GM19452 (cell line): ENCODE results near the gene FAM169A.
"Not testable (repeated sequence)": the region's sequence is repeated elsewhere in the genome, so short reads cannot be mapped to it uniquely, and the experiment has no call there.

ENCODE experiments used
- ATAC-seq: cut with Tn5 transposase; IDR thresholded peaks from one replicate; pipeline ENCODE4 v1.9.1; 2021; ENCODE audit not compliant: unreplicated experiment

Gene FAM169A

DNA sequence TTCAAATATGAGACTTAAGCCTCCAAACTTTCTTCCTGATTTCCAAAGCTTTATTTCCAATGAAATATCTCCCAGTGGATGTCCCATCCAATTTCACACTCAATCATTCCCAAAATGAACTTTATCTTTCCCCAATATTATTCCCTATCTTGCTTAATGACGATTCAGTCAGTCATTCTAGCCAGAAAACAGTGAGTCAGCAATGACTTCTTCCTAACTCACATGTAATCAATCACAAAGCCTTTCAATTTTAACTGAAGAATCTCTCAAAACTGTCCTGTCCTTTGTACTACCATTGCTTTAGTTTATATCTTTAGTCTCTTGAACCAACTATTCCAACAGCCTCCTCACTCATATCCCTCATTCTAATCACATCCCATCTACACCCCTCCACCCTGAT, 64.2 kb downstream of the FAM169A start:
- no peak for ATAC-seq

DNA sequence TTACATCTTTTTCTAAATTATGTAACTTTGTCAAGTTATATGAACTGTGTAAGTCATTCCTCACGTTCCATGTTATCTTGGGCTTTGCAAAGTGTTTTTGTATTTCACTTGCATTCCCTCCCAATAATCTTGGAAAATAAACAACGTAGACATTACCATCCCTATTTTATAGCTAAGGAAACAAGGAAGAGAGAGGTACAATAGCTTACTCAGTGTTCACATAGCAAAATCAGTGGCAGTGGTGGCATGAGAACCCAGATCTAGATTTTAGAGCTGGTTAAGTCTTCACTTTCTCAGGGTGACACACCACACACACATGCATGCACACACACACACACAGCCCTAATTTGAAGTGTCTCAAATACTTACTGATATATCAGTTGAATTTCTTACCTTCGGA, 65.0 kb downstream of the FAM169A start:
- no peak for ATAC-seq

DNA sequence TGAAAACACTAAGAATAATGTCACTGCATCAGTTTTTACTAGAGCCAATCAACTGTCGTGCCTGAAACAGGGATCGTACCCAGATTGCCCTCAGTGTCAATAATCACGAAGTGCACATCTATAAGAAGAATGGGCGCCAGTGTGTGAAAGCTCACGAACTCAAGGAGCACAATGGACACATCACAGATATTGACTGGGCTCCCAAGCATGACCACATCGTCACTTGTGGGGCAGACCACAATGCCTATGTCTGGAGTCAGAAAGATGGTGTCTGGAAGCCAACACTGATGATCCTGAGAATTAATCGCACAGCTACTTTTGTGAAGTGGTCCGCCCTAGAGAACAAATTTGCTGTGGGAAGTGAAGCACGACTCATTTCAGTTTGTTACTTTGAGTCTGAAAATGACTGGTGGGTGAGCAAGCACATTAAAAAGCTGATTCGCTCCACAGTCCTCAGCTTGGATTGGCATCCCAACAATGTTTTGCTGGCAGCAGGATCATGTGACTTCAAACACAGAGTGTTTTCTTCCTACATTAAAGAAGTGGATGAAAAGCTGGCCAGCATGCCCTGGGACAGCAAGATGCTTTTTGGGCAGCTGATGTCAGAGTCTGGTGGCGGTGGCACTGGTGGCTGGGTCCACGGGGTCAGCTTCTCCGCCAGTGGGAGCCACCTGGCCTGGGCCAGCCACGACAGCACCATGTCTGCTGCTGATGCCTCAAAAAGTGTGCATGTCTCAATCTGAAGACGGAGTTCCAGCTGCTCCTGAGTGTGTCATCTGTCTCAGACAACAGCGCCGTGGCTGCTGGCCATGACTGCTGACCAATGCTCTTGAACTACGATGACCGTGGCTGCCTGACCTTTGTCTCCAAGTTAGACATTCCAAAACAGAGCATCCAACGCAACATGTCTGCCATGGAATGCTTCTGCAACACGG, 66.9 kb downstream of the FAM169A start:
- no peak for ATAC-seq

GRCh38 chr5:74791669-74792068, 74.5 kb downstream of the FAM169A start:
- ATAC-seq: not testable (repeated sequence)

- no peak for ATAC-seq
Observed at GRCh38 chr5:74787424-74787823, 78.8 kb downstream of the FAM169A start.

- ATAC-seq: no peak
Observed at GRCh38 chr5:74786851-74787250, 79.3 kb downstream of the FAM169A start.

- ATAC-seq: no peak
Observed at GRCh38 chr5:74778609-74779008, 87.6 kb downstream of the FAM169A start.

GRCh38 chr5:74772359-74772758, 93.8 kb downstream of the FAM169A start:
- ATAC-seq: no peak

DNA sequence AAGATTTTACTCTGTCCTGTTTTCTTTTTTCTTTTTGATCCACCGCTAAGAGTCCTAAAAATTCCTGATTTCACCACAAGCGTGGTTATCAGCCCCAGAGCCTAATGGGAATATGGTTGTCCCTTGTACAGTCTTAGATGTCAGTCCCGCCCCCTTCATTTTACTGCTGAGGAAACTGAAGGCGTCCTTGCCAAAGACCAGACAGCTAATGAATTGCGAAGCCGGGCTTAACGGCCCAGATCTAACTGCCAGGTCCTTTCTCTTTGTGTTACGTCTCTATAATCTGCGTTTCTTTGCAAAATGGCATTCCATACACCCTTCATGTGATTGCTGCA, 98.6 kb downstream of the FAM169A start:
- ATAC-seq: peak; percentile 23

DNA sequence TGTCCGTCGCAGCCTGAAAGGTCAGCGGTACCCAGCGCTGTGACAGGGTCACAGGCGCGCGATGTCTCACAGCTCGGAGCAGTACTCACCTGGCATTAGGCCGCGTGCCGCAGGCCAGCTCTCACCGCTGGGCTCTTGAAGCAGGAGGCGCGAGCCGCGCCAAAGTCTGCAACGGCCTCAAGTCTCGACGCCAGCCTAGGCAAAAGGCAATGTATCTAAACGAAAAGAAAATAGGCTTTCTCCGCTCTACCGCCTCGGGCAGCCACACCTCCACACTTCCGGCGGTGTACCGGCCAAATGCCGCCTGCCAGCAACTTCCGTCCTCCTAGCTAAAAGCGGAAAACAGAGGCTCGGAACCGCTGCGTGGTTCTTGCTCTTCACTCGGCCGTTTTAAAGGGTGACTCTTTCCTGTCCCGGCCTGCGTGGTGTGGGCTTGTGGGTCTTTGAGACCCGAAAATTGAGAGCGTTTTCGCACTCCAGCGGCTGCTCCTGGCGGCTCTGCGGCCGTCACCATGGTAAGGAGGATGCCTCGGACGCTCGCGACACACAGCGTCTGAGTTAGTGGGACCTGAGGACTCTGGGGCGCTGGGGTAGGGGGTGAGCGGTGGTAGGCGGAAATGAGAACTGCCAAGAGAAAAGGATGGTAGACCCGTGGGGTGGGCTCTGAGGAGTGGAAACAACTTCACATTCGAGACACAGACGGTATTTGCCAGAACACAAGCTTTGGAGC, 99.2 kb downstream of the FAM169A start, which contains the start of the genes GFM2 and NSA2:
GFM2 (minus strand) TSS at position 269 of the 730 bp plus-strand sequence. CDS start 3,375 bp downstream, outside the sequence.
NSA2 (plus strand) TSS at position 401 of the 730 bp plus-strand sequence; CDS start at position 513, 112 bp downstream.
- ATAC-seq: peak; percentile 84

DNA sequence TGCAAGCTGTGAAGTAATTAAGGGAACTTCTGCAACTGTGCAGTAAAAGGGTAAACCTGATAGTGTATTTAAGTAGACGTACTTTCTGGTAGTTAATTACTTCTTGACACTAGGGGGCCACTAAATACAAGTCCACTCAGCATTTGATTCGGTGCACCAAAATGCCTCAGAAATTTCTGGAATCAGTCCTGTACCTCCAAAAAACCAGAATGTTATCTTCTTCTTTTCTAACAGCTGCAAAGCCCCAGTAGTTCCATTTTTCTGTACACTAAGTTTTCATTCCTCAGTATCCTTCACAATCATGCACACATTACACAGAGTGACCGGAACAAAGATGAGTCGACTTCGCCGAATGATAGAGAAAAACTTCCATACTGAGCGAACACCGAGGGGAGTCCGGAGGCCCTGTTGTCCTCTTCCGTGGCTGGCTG, 99.8 kb downstream of the FAM169A start:
- peak; percentile 35 for ATAC-seq

DNA sequence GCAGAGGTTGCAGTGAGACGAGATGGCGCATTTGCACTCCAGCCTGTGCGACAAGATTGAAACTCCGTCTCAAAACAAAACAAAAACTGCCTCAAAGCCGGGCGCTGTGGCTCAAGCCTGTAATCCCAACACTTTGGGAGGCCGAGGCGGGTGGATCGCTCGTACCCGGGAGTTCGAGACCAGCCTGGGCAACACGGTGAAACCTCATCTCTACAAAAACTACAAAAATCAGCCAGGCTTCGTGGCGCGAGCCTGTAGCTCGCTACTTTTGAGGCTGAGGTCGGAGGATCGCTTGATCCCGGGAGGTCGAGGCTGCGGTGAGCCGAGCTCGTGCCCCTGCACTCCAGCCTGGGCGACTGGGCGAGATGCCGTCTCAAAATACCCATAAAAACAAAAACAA, 100.3 kb downstream of the FAM169A start:
- no peak for ATAC-seq

- no peak for ATAC-seq
Observed at GRCh38 chr5:74765201-74765600, 101.0 kb downstream of the FAM169A start.

DNA sequence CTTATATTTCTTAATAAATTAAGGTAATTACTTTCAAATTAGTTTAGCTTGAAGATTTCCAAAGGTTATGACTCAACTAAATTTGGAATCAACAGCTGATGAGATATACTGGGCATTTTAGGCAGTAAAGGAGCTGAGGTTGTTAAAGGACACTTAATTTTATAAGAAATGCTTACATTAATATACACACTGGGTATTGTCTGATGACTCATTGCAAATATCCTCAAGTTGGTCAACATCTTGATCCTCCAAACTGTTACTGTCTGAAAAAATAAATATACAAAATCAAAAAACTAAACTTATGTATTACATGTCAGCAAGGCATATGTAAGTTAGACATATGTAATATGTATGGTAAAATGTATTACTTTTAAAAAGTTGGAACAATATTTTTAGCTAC, 102.7 kb downstream of the FAM169A start:
- ATAC-seq: no peak

GRCh38 chr5:74762599-74762998, 103.6 kb downstream of the FAM169A start:
- ATAC-seq: no peak

- no peak for ATAC-seq
Observed at GRCh38 chr5:74761241-74761640, 104.9 kb downstream of the FAM169A start.

DNA sequence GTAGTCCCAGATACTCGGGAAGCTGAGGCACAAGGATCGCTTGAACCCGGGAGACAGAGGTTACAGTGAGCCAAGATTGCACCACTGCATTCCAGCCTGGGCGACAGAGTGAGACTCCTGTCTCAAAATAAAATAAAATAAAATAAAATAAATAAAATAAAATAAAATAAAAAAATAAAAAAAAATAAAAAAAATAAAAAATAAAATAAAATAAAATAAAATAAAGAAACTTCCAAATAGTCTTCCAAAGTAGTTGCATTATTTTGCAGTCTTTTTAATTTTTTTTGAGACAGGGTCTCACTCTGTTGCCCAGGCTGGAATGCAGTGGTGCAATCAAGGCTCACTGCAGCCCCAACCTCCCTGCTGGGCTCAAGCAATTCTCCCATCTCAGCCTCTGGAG, 117.4 kb downstream of the FAM169A start:
- ATAC-seq: not testable (repeated sequence)

DNA sequence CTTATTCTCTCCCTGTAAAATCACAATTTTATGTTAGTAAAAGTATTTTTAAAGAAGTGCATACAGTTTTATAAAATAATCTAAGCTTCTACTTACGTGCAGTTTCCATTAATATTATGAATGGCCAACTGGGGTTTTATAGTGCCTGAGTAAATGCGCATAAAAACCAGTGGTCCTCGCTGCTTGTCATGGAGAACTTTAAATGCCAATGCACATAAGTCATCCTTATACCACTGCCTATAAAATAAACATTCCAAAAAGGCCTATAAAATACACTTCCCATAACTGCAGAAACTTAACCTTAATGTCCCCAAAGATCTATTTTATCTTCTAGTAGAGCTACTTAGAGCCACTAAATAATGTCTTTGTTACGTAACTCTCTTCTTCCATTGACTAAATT, 127.8 kb downstream of the FAM169A start:
- ATAC-seq: no peak

GRCh38 chr5:74736759-74737158, 129.4 kb downstream of the FAM169A start:
- no peak for ATAC-seq
